GM12878 (cell line): Measurements from ENCODE around the gene MRPL28. TPM values are rescaled to one million over a fixed set of nuclear protein-coding genes. Genes with fewer than 3 reads are reported as not detected.

Experiments
- ATAC-seq: fragments of 200-7000 bp; cut with Tn5 transposase; 3 replicates; pipeline ENCODE4 v1.9.1; 2020; ENCODE audit warnings: mild to moderate bottlenecking, moderate library complexity
- BruUV-seq: library from RNA; stranded (reverse); fragments of 400-500 nt; replicated peaks from 2 replicates; lab custom pipeline; 2021; lab: Mats Ljungman, UMichigan
- CTCF ChIA-PET: fragments of 300-600 bp; sonication (Branson Sonifier 250); formaldehyde crosslinking; extraction: SDS; loops from one replicate; lab custom pipeline; 2021; ENCODE audit warnings: inconsistent platforms; lab: Yijun Ruan, JAX
- POLR2A ChIA-PET: fragments of 350-600 bp; formaldehyde crosslinking; extraction: SDS; loops from one replicate; lab custom pipeline; 2021; ENCODE audit warnings: inconsistent platforms; lab: Charles Lee
- RAD21 ChIA-PET: fragments of 300-600 bp; sonication (Branson Sonifier 250); formaldehyde crosslinking; loops from one replicate; lab custom pipeline; 2023; ENCODE audit warnings: antibody characterized with exemption; ENCODE audit not compliant: unreplicated experiment; lab: Charles Lee
- SMC1A ChIA-PET: fragments of 300-600 bp; sonication (Branson Sonifier 250); formaldehyde crosslinking; loops from one replicate; lab custom pipeline; 2023; ENCODE audit not compliant: unreplicated experiment, uncharacterized antibody; lab: Charles Lee
- DNase-seq: peaks from one replicate; pipeline ENCODE4 v3.0.0-alpha.2; 2011; ENCODE audit warnings: low read depth, low spot score
- FAIRE-seq: peaks from 3 replicates; lab custom pipeline; 2011; peaks lifted over from hg19 to GRCh38; lab: Jason Lieb, UNC
- H2AFZ ChIP-seq: 2 replicates; pipeline ENCODE4 v1.6.0; 2011; ENCODE audit warnings: low read depth, low read length, control low read depth; ENCODE audit not compliant: control insufficient read depth
- H3K27ac ChIP-seq: 2 replicates; pipeline ENCODE4 v1.5.1; 2011; ENCODE audit warnings: control low read depth; ENCODE audit not compliant: control insufficient read depth, insufficient read depth
- H3K27me3 ChIP-seq, 2 experiments: replicated peaks in 1 of 2; 2 replicates each; pipeline versions ENCODE4 v1.6.0 to v1.6.1; 2011; ENCODE audit warnings: low read length in 1 of 2; ENCODE audit not compliant: control insufficient read depth in 2 of 2, insufficient read depth in 2 of 2
- H3K36me3 ChIP-seq, 2 experiments: 2 replicates each; pipeline ENCODE4 v1.5.1; 2011; ENCODE audit warnings: low read length in 1 of 2; ENCODE audit not compliant: control insufficient read depth in 2 of 2, insufficient read depth in 2 of 2
- H3K4me1 ChIP-seq: 2 replicates; pipeline ENCODE4 v1.6.1; 2011; ENCODE audit warnings: mild to moderate bottlenecking, low read length, moderate library complexity, mixed read lengths; ENCODE audit not compliant: control insufficient read depth, insufficient read depth
- H3K4me2 ChIP-seq: 2 replicates; pipeline ENCODE4 v1.6.0; 2011; ENCODE audit warnings: control low read depth; ENCODE audit not compliant: control insufficient read depth, insufficient read depth
- H3K4me3 ChIP-seq: fragments of 200-600 bp; sonication (generic); 2 replicates; pipeline ENCODE4 v1.5.1; 2016
- H3K79me2 ChIP-seq: 2 replicates; pipeline ENCODE4 v1.6.0; 2011; ENCODE audit warnings: low read length; ENCODE audit not compliant: control insufficient read depth, insufficient read depth
- H3K9ac ChIP-seq: 2 replicates; pipeline ENCODE4 v1.8.0; 2011; ENCODE audit warnings: low read length, control low read depth, mixed read lengths; ENCODE audit not compliant: control insufficient read depth, insufficient read depth
- H3K9me3 ChIP-seq: replicated peaks from 3 replicates; pipeline ENCODE4 v1.5.1; 2011; ENCODE audit warnings: mild to moderate bottlenecking, low read length; ENCODE audit not compliant: control insufficient read depth, insufficient read depth
- H4K20me1 ChIP-seq: 2 replicates; pipeline ENCODE4 v1.6.0; 2011; ENCODE audit not compliant: control insufficient read depth, insufficient read depth
- CBFB ChIP-seq: IDR thresholded peaks from 2 replicates; pipeline ENCODE4 v1.6.1; 2016; ENCODE audit warnings: antibody characterized with exemption, low read depth
- CBX5 ChIP-seq: sonication (generic); IDR thresholded peaks from 2 replicates; pipeline ENCODE4 v1.6.1; 2016; ENCODE audit warnings: low read depth, moderate library complexity, mild to moderate bottlenecking, inconsistent platforms
- CUX1 ChIP-seq: IDR thresholded peaks from 2 replicates; pipeline ENCODE4 v1.6.1; 2012; ENCODE audit warnings: improper control_type of control experiment, low read depth, low read length; ENCODE audit not compliant: insufficient replicate concordance
- IRF4 ChIP-seq: IDR thresholded peaks from 2 replicates; pipeline ENCODE4 v1.6.1; 2011; ENCODE audit warnings: low read depth, low read length
- PML ChIP-seq: IDR thresholded peaks from 2 replicates; pipeline ENCODE4 v1.6.1; 2012; ENCODE audit warnings: low read length, inconsistent platforms
- SREBF1 ChIP-seq: IDR thresholded peaks from 2 replicates; pipeline ENCODE4 v1.6.1; 2012; ENCODE audit warnings: mild to moderate bottlenecking, low read length
- SREBF2 ChIP-seq: IDR thresholded peaks from 2 replicates; pipeline ENCODE4 v1.6.1; 2012; ENCODE audit warnings: mild to moderate bottlenecking, low read length
- TCF12 ChIP-seq: IDR thresholded peaks from 2 replicates; pipeline ENCODE4 v1.6.1; 2011; ENCODE audit warnings: low read depth, mild to moderate bottlenecking, low read length
- ZBTB33 ChIP-seq: fragments of 450-650 bp; IDR thresholded peaks from 2 replicates; pipeline ENCODE4 v1.6.1; 2017; ENCODE audit warnings: mild to moderate bottlenecking
- ZNF24 ChIP-seq: fragments of 450-650 bp; IDR thresholded peaks from 2 replicates; pipeline ENCODE4 v1.6.1; 2017; ENCODE audit warnings: antibody characterized with exemption, mild to moderate bottlenecking
- ZSCAN29 ChIP-seq: fragments of 450-650 bp; IDR thresholded peaks from 2 replicates; pipeline ENCODE4 v1.6.1; 2017; ENCODE audit warnings: mild to moderate bottlenecking, moderate library complexity
- WGBS: methylation state at CpG from one replicate; pipeline ENCODE4 v1.1.6; 2016; ENCODE audit warnings: low lambda C conversion rate; ENCODE audit not compliant: insufficient replicate concordance, insufficient coverage; ENCODE audit errors: missing lambda C conversion rate; 5-methylcytosine and 5-hydroxymethylcytosine counted together
- in situ Hi-C: fragments of 300-500 bp; cut with MboI; formaldehyde crosslinking; loops from 9 replicates; pipeline ENCODE4 v1.14.3; 2018; ENCODE audit warnings: mixed read lengths
- intact Hi-C: fragments of 100-400 bp; cut with micrococcal nuclease; formaldehyde crosslinking; loops from one replicate; pipeline ENCODE4 v1.14.2; 2022; ENCODE audit not compliant: unreplicated experiment
- polyA plus RNA-seq, 11 experiments: library from polyadenylated mRNA; depleted of rRNA in 4 of 11; unstranded in 6 of 11; stranded (reverse) in 5 of 11; fragments of >200 nt; fragmentation: Nextera tagmentation in 4 of 11; fragmentation: Illumina TruSeq in 1 of 11; extraction: Ambion mirVana in 4 of 11; extraction: Trizol in 1 of 11; gene quantifications; 1 replicate in 1 of 11; 2 replicates in 10 of 11; pipeline versions ENCODE4 v1.2.1 to v1.2.3, GENCODE V29; 2011 to 2016; ENCODE audit warnings: inconsistent platforms in 2 of 11, missing spikeins in 2 of 11, low read depth in 1 of 11
- total RNA-seq, 4 experiments: library from RNA; depleted of rRNA in 3 of 4; stranded (reverse); fragments of >200 nt in 3 of 4; fragmentation: Illumina TruSeq in 1 of 4; extraction: Trizol in 1 of 4; gene quantifications; 2 replicates each; pipeline versions ENCODE4 v1.2.1 to v1.2.3, GENCODE V29; 2013 to 2021

MRPL28 gene
- total and polyA plus RNA-seq, 10 of the 15 experiments (the other 5 are each of a cell fraction or from before 2014, with no cell fraction given) = 1.6 to 185 (median 110) TPM

- ChIA-PET SMC1A (no interaction called here), CTCF (no interaction called here), RAD21 (no interaction called here), POLR2A (no interaction called here)
- Histone ChIP-seq H3K36me3 (no peaks in the 10 kb centered on the region), H3K4me3 (no peak overlapping the region), H3K27ac (no peak overlapping the region), H3K4me2 (no peak overlapping the region), H3K27me3 (no peaks in the 10 kb centered on the region), H3K9me3 (no peaks in the 10 kb centered on the region), H3K4me1 (0 out of 2 replicates have a peak, but pooled peaks cover 2% of the 10 kb centered on the region), H4K20me1 (no peaks in the 10 kb centered on the region), H2AFZ (no peak overlapping the region), H3K79me2 (peaks cover 13% of the 10 kb centered on the region), H3K9ac (no peak overlapping the region)
- WGBS = 42% methylated on average over 10 of the region's 10 CpGs
- intact Hi-C loops (no loop called here), in situ Hi-C loops (no loop called here)
- ATAC-seq (no peak), FAIRE-seq (no peak), DNase-seq (no peak)
- TF ChIP-seq SREBF1 (no peak), CUX1 (no peak), SREBF2 (no peak), ZSCAN29 (no peak), TCF12 (no peak), IRF4 (no peak), ZBTB33 (no peak), ZNF24 (no peak), PML (no peak), CBFB (no peak), CBX5 (no peak)
- BruUV-seq = no TSS peak
These were observed 15.3 kb downstream of the MRPL28 start for GRCh38 chr16:354971-355461.
